K562 (cell line): ENCODE results near the gene ACE. TPM values are rescaled to one million over a fixed set of nuclear protein-coding genes. Genes with fewer than 3 reads are reported as not detected.

Source experiments
- ATAC-seq: fragments of 200-7000 bp; cut with Tn5 transposase; 3 replicates; pipeline ENCODE4 v1.9.1; 2020; ENCODE audit warnings: moderate library complexity
- BruUV-seq: library from RNA; stranded (reverse); fragments of 400-500 nt; replicated peaks from 2 replicates; lab custom pipeline; 2021; lab: Mats Ljungman, UMichigan
- CTCF ChIA-PET: fragments of 300-600 bp; formaldehyde crosslinking; extraction: SDS; loops from one replicate; lab custom pipeline; 2021; ENCODE audit warnings: low intra/inter-chr PET ratio; lab: Yijun Ruan, JAX
- POLR2A ChIA-PET: fragments of 300-600, 350-650 bp; sonication (Branson Sonifier 250); formaldehyde crosslinking; extraction: SDS; loops from one replicate; lab custom pipeline; 2021; ENCODE audit warnings: antibody characterized with exemption, inconsistent platforms; lab: Yijun Ruan, JAX
- DNase-seq, 4 experiments: peaks; one replicate each; pipeline versions ENCODE4 v3.0.0 to v3.0.0-alpha.2; 2011 to 2018; ENCODE audit warnings: low spot score in 3 of 4, mixed read lengths in 3 of 4; ENCODE audit errors: extremely low read depth in 1 of 4
- FAIRE-seq: peaks from 2 replicates; lab custom pipeline; 2011; peaks lifted over from hg19 to GRCh38; lab: Jason Lieb, UNC
- H2AFZ ChIP-seq: 2 replicates; pipeline ENCODE4 v1.6.0; 2011; ENCODE audit warnings: low read depth, low read length, control low read depth, inconsistent platforms
- H3K27ac ChIP-seq: fragments of 200-600 bp; 3 replicates; pipeline ENCODE4 v1.8.0; 2011; ENCODE audit warnings: low read depth, mild to moderate bottlenecking, control low read depth, inconsistent platforms, low read length, moderate library complexity, mixed read lengths; ENCODE audit errors: extremely low read depth
- H3K27me3 ChIP-seq, 2 experiments: fragments of 300-600 bp in 1 of 2; 2 replicates in 1 of 2; 3 replicates in 1 of 2; pipeline versions ENCODE4 v1.6.0 to v1.8.0; 2011; ENCODE audit warnings: inconsistent platforms in 2 of 2, low read length in 2 of 2, mild to moderate bottlenecking in 1 of 2, mixed read lengths in 1 of 2, moderate library complexity in 1 of 2; ENCODE audit not compliant: control insufficient read depth in 2 of 2, insufficient read depth in 2 of 2
- H3K36me3 ChIP-seq: fragments of 300-600 bp; 3 replicates; pipeline ENCODE4 v1.8.0; 2011; ENCODE audit warnings: mild to moderate bottlenecking, low read length, inconsistent platforms; ENCODE audit not compliant: control insufficient read depth, insufficient read depth
- H3K4me1 ChIP-seq, 2 experiments: fragments of 200-600 bp in 1 of 2; replicated peaks in 1 of 2; 2 replicates in 1 of 2; 3 replicates in 1 of 2; pipeline versions ENCODE4 v1.5.1 to v1.8.0; 2011; ENCODE audit warnings: inconsistent platforms in 2 of 2, low read length in 2 of 2, mild to moderate bottlenecking in 1 of 2, mixed read lengths in 1 of 2, moderate library complexity in 1 of 2; ENCODE audit not compliant: control insufficient read depth in 2 of 2, insufficient read depth in 2 of 2
- H3K4me2 ChIP-seq: 2 replicates; pipeline ENCODE4 v1.6.1; 2011; ENCODE audit warnings: low read length, control low read depth, inconsistent platforms, mixed read lengths; ENCODE audit not compliant: insufficient read depth
- H3K4me3 ChIP-seq: fragments of 200-600 bp; sonication (generic), shearing (Covaris generic); 2 replicates; pipeline ENCODE4 v1.5.1; 2016; ENCODE audit warnings: control low read depth, inconsistent platforms
- H3K79me2 ChIP-seq: fragments of 200-600 bp; 3 replicates; pipeline ENCODE4 v1.8.0; 2011; ENCODE audit warnings: low read length, inconsistent platforms; ENCODE audit not compliant: control insufficient read depth, insufficient read depth
- H3K9ac ChIP-seq, 2 experiments: 2 replicates each; pipeline versions ENCODE4 v1.6.0 to v1.6.1; 2011; ENCODE audit warnings: low read depth in 2 of 2, low read length in 2 of 2, control low read depth in 1 of 2, inconsistent platforms in 1 of 2, mild to moderate bottlenecking in 1 of 2, mixed read lengths in 1 of 2; ENCODE audit not compliant: insufficient read depth in 1 of 2
- H3K9me1 ChIP-seq: one replicate; pipeline ENCODE4 v1.6.0; 2011; ENCODE audit warnings: inconsistent platforms, mild to moderate bottlenecking, low read length, moderate library complexity; ENCODE audit not compliant: control insufficient read depth, insufficient read depth
- H3K9me3 ChIP-seq: replicated peaks from 2 replicates; pipeline ENCODE4 v1.5.1; 2011; ENCODE audit warnings: low read depth, low read length, inconsistent platforms; ENCODE audit not compliant: control insufficient read depth, insufficient read depth
- H4K20me1 ChIP-seq: replicated peaks from 2 replicates; pipeline ENCODE4 v1.6.1; 2011; ENCODE audit warnings: low read length, inconsistent platforms, mixed read lengths; ENCODE audit not compliant: control insufficient read depth, insufficient read depth
- BHLHE40 ChIP-seq: IDR thresholded peaks from 2 replicates; pipeline ENCODE4 v1.6.1; 2011; ENCODE audit warnings: low read length, improper control_type of control experiment
- CCAR2 ChIP-seq: fragments of 200-400 bp; formaldehyde crosslinking; IDR thresholded peaks from 2 replicates; pipeline ENCODE4 v1.6.1; 2017; ENCODE audit warnings: mild to moderate bottlenecking, low read depth, low read length
- HNRNPUL1 ChIP-seq: fragments of 200-400 bp; formaldehyde crosslinking; IDR thresholded peaks from 2 replicates; pipeline ENCODE4 v1.6.1; 2017; ENCODE audit warnings: low read length
- KDM4B ChIP-seq, 2 experiments: fragments of 450-650 bp in 1 of 2; sonication (generic) in 1 of 2; IDR thresholded peaks; 2 replicates each; pipeline ENCODE4 v1.6.1; 2016 to 2017; ENCODE audit warnings: borderline replicate concordance in 2 of 2, antibody characterized with exemption in 1 of 2, low read depth in 1 of 2, mild to moderate bottlenecking in 1 of 2
- KDM5B ChIP-seq: fragments of 200-600 bp; sonication (generic); IDR thresholded peaks from 2 replicates; pipeline ENCODE4 v1.6.1; 2012; ENCODE audit warnings: low read depth, mild to moderate bottlenecking, moderate library complexity, low read length, control low read depth, inconsistent platforms; ENCODE audit not compliant: insufficient replicate concordance
- MCM2 ChIP-seq: fragments of 450-650 bp; IDR thresholded peaks from 2 replicates; pipeline ENCODE4 v1.6.1; 2017; ENCODE audit warnings: low read depth, mild to moderate bottlenecking
- MTF1 ChIP-seq: fragments of 250-450 bp; sonication (Bioruptor Pico); IDR thresholded peaks from 2 replicates; pipeline ENCODE4 v1.9.0; 2021; ENCODE audit warnings: moderate library complexity, mild to moderate bottlenecking, inconsistent platforms, borderline replicate concordance
- NR2C1 ChIP-seq, 2 experiments: fragments of 450-650 bp; IDR thresholded peaks; 2 replicates each; pipeline ENCODE4 v1.6.1; 2017; ENCODE audit warnings: mild to moderate bottlenecking in 2 of 2, antibody characterized with exemption in 1 of 2, inconsistent platforms in 1 of 2, missing compliant biosample characterization in 1 of 2, missing genetic modification characterization in 1 of 2
- PHF21A ChIP-seq: fragments of 450-650 bp; IDR thresholded peaks from 2 replicates; pipeline ENCODE4 v1.6.1; 2017; ENCODE audit warnings: low read depth, borderline replicate concordance
- RBM22 ChIP-seq: fragments of 200-400 bp; formaldehyde crosslinking; IDR thresholded peaks from 2 replicates; pipeline ENCODE4 v1.6.1; 2018; ENCODE audit warnings: low read length, low read depth; ENCODE audit not compliant: poor library complexity, severe bottlenecking
- SREBF1 ChIP-seq: fragments of 150-350 bp; IDR thresholded peaks from 2 replicates; pipeline ENCODE4 v1.6.1; 2014; ENCODE audit warnings: antibody characterized with exemption, low read depth, low read length, borderline replicate concordance
- TRIM24 ChIP-seq, 2 experiments: fragments of 450-650 bp; IDR thresholded peaks; 2 replicates each; pipeline ENCODE4 v1.6.1; 2016
- ZKSCAN3 ChIP-seq: fragments of 250-450 bp; sonication (Bioruptor Pico); IDR thresholded peaks from 2 replicates; pipeline ENCODE4 v1.4.0; 2020
- ZNF133 ChIP-seq: fragments of 250-450 bp; sonication (Bioruptor Pico); IDR thresholded peaks from 2 replicates; pipeline ENCODE4 v1.4.0; 2020; ENCODE audit warnings: mild to moderate bottlenecking
- ZNF445 ChIP-seq: fragments of 250-450 bp; sonication (Bioruptor Pico); IDR thresholded peaks from 2 replicates; pipeline ENCODE4 v1.4.0; 2020; ENCODE audit warnings: low read depth, mild to moderate bottlenecking, moderate library complexity
- ZNF449 ChIP-seq: fragments of 250-450 bp; sonication (Bioruptor Pico); IDR thresholded peaks from 2 replicates; pipeline ENCODE4 v1.8.0; 2022; ENCODE audit warnings: moderate library complexity, mild to moderate bottlenecking, inconsistent platforms
- WGBS: fragments of 100-300 bp; shearing (Covaris generic); methylation state at CpG from one replicate; pipeline ENCODE4 v1.1.6; 2016; ENCODE audit warnings: low coverage, mixed read lengths; ENCODE audit not compliant: insufficient coverage; ENCODE audit errors: missing lambda C conversion rate; 5-methylcytosine and 5-hydroxymethylcytosine counted together
- in situ Hi-C: fragments of 300-500 bp; cut with MboI; formaldehyde crosslinking; loops from 4 replicates; pipeline ENCODE4 v1.15.0; 2018; ENCODE audit warnings: inconsistent platforms, mixed read lengths
- intact Hi-C: fragments of 100-400 bp; cut with micrococcal nuclease; formaldehyde crosslinking; loops from 2 replicates; pipeline ENCODE4 v1.14.2; 2022
- polyA plus RNA-seq, 8 experiments: library from polyadenylated mRNA; depleted of rRNA in 4 of 8; stranded (reverse) in 5 of 8; unstranded in 3 of 8; fragments of >200 nt; fragmentation: Nextera tagmentation in 2 of 8; fragmentation: Illumina TruSeq in 1 of 8; extraction: Ambion mirVana in 2 of 8; extraction: Trizol in 1 of 8; gene quantifications; 2 replicates each; pipeline versions ENCODE4 v1.2.1 to v1.2.3, GENCODE V29; 2011 to 2014; ENCODE audit warnings: inconsistent platforms in 1 of 8, missing spikeins in 1 of 8
- total RNA-seq, 7 experiments: library from RNA; depleted of rRNA in 6 of 7; stranded (reverse); fragments of >200 nt in 6 of 7; fragmentation: Illumina TruSeq in 2 of 7; extraction: Trizol in 2 of 7; gene quantifications; 2 replicates each; pipeline versions ENCODE4 v1.2.1 to v1.2.3, GENCODE V29; 2011 to 2021; ENCODE audit warnings: low replicate concordance in 1 of 7

Gene ACE
- total and polyA plus RNA-seq, 9 of the 15 experiments (the other 6 are each of a cell fraction or from before 2014, with no cell fraction given) = 0.07 to 2.5 (median 0.47) TPM; not detected in 1

DNA sequence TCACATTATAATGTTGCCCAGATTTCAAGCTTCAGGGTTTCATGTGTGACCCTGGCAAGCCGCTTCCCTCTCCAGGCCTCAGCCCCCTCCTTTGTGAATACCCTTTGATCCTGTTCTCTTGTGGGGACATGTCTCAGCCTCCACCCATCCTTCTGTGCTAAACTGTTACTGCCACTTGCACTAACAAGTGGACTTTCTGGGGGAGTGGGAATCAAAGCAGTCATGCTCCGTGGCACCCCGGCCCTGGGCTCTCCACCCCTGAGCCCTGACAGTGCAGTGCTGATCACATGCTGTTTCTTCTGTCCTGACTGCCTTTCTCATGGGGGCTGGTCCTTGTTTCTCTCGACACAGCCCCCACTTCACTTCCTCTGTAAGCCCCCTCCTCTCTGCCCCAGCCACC lies 63.7 kb downstream of the ACE start:
- Histone ChIP-seq H3K9ac (no peak overlapping the region), H3K4me1 (peaks cover 0 to 24% of the 10 kb centered on the region in 2 experiments; a peak in 2 of 5 replicates), H3K9me3 (no peaks in the 10 kb centered on the region), H3K4me3 (no peak overlapping the region), H3K4me2 (no peak overlapping the region), H3K9me1 (no peaks in the 10 kb centered on the region), H3K36me3 (no peaks in the 10 kb centered on the region), H3K27ac (no peak overlapping the region), H3K27me3 (peaks cover 24 to 41% of the 10 kb centered on the region in 2 experiments; a peak in 4 of 5 replicates), H3K79me2 (no peaks in the 10 kb centered on the region), H2AFZ (no peak overlapping the region), H4K20me1 (no peaks in the 10 kb centered on the region)
- ATAC-seq (no peak), FAIRE-seq (no peak), DNase-seq (no peak)
- no peak for TF ChIP-seq CCAR2
- no peak for TF ChIP-seq PHF21A
- no peak for TF ChIP-seq ZKSCAN3 (CRISPR knock-in tag)
- no peak for TF ChIP-seq SREBF1
- no peak for TF ChIP-seq KDM4B (IDR thresholded peaks at IDR 0.05; ENCODE audit: borderline replicate concordance in 2 of 2, low read depth in 1 of 2)
- WGBS = 11% methylated on average over 2 of the region's 4 CpGs
- intact Hi-C loops = no loop called here
- no TSS peak for BruUV-seq
- ChIA-PET POLR2A (no interaction called here), CTCF (no interaction called here)
- in situ Hi-C loops = no loop called here

GRCh38 chr17:63542218-63542545 lies 65.3 kb downstream of the ACE start:
- Histone ChIP-seq H3K27ac (no peak overlapping the region), H3K9me1 (no peaks in the 10 kb centered on the region), H3K4me1 (peaks cover 0 to 22% of the 10 kb centered on the region in 2 experiments; a peak in 2 of 5 replicates), H3K4me2 (no peak overlapping the region), H3K79me2 (no peaks in the 10 kb centered on the region), H2AFZ (no peak overlapping the region), H3K9me3 (no peaks in the 10 kb centered on the region), H3K27me3 (peaks cover 18 to 29% of the 10 kb centered on the region in 2 experiments; a peak in 4 of 5 replicates), H3K9ac (no peak overlapping the region; a peak in 1 of 4 replicates), H4K20me1 (no peaks in the 10 kb centered on the region), H3K36me3 (no peaks in the 10 kb centered on the region), H3K4me3 (no peak overlapping the region)
- POLR2A ChIA-PET = interaction anchor here (0.5 to 1.8 kb wide), 2 partner anchors 9 to 48 kb away, joined by 4 to 6 read pairs; no protein-coding TSS in a partner anchor
- CTCF ChIA-PET = no interaction called here
- FAIRE-seq = no peak
- in situ Hi-C loops = no loop called here
- BruUV-seq = no TSS peak
- DNase-seq = no peak
- no peak for ATAC-seq
- WGBS = 40% methylated on average over 9 of the region's 9 CpGs
- intact Hi-C loops = no loop called here
- TF ChIP-seq TRIM24 (IDR thresholded peaks at IDR 0.05) = no peak
- no peak for TF ChIP-seq ZNF445 (CRISPR knock-in tag)
- TF ChIP-seq MTF1 = no peak
- TF ChIP-seq ZNF133 (CRISPR knock-in tag) = no peak
- TF ChIP-seq BHLHE40 = no peak
- no peak for TF ChIP-seq ZNF449 (CRISPR knock-in tag)
- TF ChIP-seq KDM5B = no peak
- TF ChIP-seq MCM2 = no peak
- TF ChIP-seq NR2C1 (IDR thresholded peaks at IDR 0.05) = no peak
- TF ChIP-seq NR2C1 (tag; IDR thresholded peaks at IDR 0.05) = no peak
- TF ChIP-seq RBM22 = no peak
- no peak for TF ChIP-seq HNRNPUL1
